Peyer's patch (tissue), 4 donors: ENCODE results near the gene LAG3. TPM values are rescaled to one million over a fixed set of nuclear protein-coding genes. Genes with fewer than 3 reads are reported as not detected.

ENCODE experiments used
- DNase-seq, 3 donors: peaks; one replicate each; pipeline ENCODE4 v3.0.0-alpha.2; 2017 to 2019
- H3K27ac ChIP-seq, 4 donors: fragments of 200-600 bp; sonication (generic); one replicate each; pipeline ENCODE4 v1.5.1; 2016 to 2019
- H3K27me3 ChIP-seq, 2 donors: fragments of 200-600 bp; sonication (generic); one replicate each; pipeline ENCODE4 v1.5.1; 2019
- H3K36me3 ChIP-seq, 3 donors: fragments of 200-600 bp; sonication (generic); one replicate each; pipeline ENCODE4 v1.5.1; 2016 to 2019
- H3K4me1 ChIP-seq, 4 donors: fragments of 200-600 bp; sonication (generic); one replicate each; pipeline ENCODE4 v1.5.1; 2016 to 2019
- H3K4me3 ChIP-seq, 4 donors: fragments of 200-600 bp; sonication (generic); 1 replicate in 3 of 4; 2 replicates in 1 of 4; pipeline ENCODE4 v1.5.1; 2016 to 2019; ENCODE audit warnings: mild to moderate bottlenecking in 1 of 4
- H3K9me3 ChIP-seq, 4 donors: fragments of 200-600 bp; sonication (generic); one replicate each; pipeline ENCODE4 v1.5.1; 2016 to 2019; ENCODE audit warnings: mild to moderate bottlenecking in 1 of 4
- CTCF ChIP-seq, 6 experiments: fragments of 450-650 bp in 4 of 6; fragments of 200-600 bp in 2 of 6; sonication (generic) in 1 of 6; IDR thresholded peaks; one replicate each; pipeline ENCODE4 v1.5.1; 2017 to 2019; ENCODE audit warnings: antibody characterized with exemption in 6 of 6, mild to moderate bottlenecking in 3 of 6, moderate library complexity in 1 of 6
- POLR2A ChIP-seq, 2 donors: fragments of 450-650 bp; IDR thresholded peaks; one replicate each; pipeline ENCODE4 v1.5.1; 2017; ENCODE audit warnings: antibody characterized with exemption in 2 of 2, mild to moderate bottlenecking in 2 of 2, moderate library complexity in 2 of 2
- total RNA-seq, 4 donors: library from RNA; depleted of rRNA; stranded (reverse); fragments of >200 nt; gene quantifications; one replicate each; pipeline ENCODE4 v1.1.0, GENCODE V29; 2016

Gene LAG3
- total RNA-seq, 4 donors from 2014 or later = 1.3 to 3.0 (median 1.6) TPM; not detected in 1

GRCh38 chr12:6823182-6824084 is 51.1 kb downstream of the LAG3 start:
- H3K27ac ChIP-seq = no peak overlapping the region
- no peaks in the 10 kb centered on the region for H3K9me3 ChIP-seq
- DNase-seq = no peak
- H3K4me3 ChIP-seq = no peak overlapping the region
- no peaks in the 10 kb centered on the region for H3K36me3 ChIP-seq
- H3K27me3 ChIP-seq = no peaks in the 10 kb centered on the region
- H3K4me1 ChIP-seq = peaks cover 0 to 12% (median 3%) of the 10 kb centered on the region in 4 donors
- TF ChIP-seq POLR2A (IDR thresholded peaks at IDR 0.05) (no peak), CTCF (IDR thresholded peaks at IDR 0.05) (no peak)

- Histone ChIP-seq H3K27me3 (no peaks in the 10 kb centered on the region), H3K4me1 (peaks cover 0 to 13% (median 6%) of the 10 kb centered on the region in 4 donors), H3K36me3 (no peaks in the 10 kb centered on the region), H3K27ac (no peak overlapping the region), H3K9me3 (no peaks in the 10 kb centered on the region), H3K4me3 (no peak overlapping the region)
- TF ChIP-seq POLR2A (IDR thresholded peaks at IDR 0.05) (no peak), CTCF (IDR thresholded peaks at IDR 0.05) (no peak)
- DNase-seq = peak in 1 of 3 donors; percentile 43
Measured at GRCh38 chr12:6824085-6824775, 51.9 kb downstream of the LAG3 start.

GRCh38 chr12:6824901-6825381 is 52.6 kb downstream of the LAG3 start:
- no peaks in the 10 kb centered on the region for H3K27me3 ChIP-seq
- no peaks in the 10 kb centered on the region for H3K9me3 ChIP-seq
- no peak overlapping the region for H3K4me3 ChIP-seq
- TF ChIP-seq CTCF (IDR thresholded peaks at IDR 0.05) = no peak
- TF ChIP-seq POLR2A (IDR thresholded peaks at IDR 0.05) = no peak
- peaks cover 0 to 21% (median 8%) of the 10 kb centered on the region in 4 donors for H3K4me1 ChIP-seq
- DNase-seq = no peak
- no peaks in the 10 kb centered on the region for H3K36me3 ChIP-seq
- H3K27ac ChIP-seq = no peak overlapping the region

- DNase-seq = peak; percentile 73 to 93 (median 90)
- Histone ChIP-seq H3K4me1 (peaks cover 0 to 22% (median 8%) of the 10 kb centered on the region in 4 donors), H3K27ac (no peak overlapping the region), H3K36me3 (no peaks in the 10 kb centered on the region), H3K27me3 (no peaks in the 10 kb centered on the region), H3K9me3 (no peaks in the 10 kb centered on the region), H3K4me3 (no peak overlapping the region)
- TF ChIP-seq CTCF (IDR thresholded peaks at IDR 0.05) (peak; percentile 76 to 95 (median 90)), POLR2A (IDR thresholded peaks at IDR 0.05) (no peak)
Measured at GRCh38 chr12:6825398-6826124, 53.2 kb downstream of the LAG3 start.

GRCh38 chr12:6826125-6826733 is 53.9 kb downstream of the LAG3 start:
- Histone ChIP-seq H3K27me3 (no peaks in the 10 kb centered on the region), H3K36me3 (no peaks in the 10 kb centered on the region), H3K4me3 (no peak overlapping the region), H3K27ac (no peak overlapping the region), H3K4me1 (peaks cover 0 to 22% (median 8%) of the 10 kb centered on the region in 4 donors), H3K9me3 (no peaks in the 10 kb centered on the region)
- DNase-seq = no peak
- TF ChIP-seq POLR2A (IDR thresholded peaks at IDR 0.05) = no peak
- TF ChIP-seq CTCF (IDR thresholded peaks at IDR 0.05) = no peak
